ENCODE data around the gene TOX2.

The TOX2 gene

GRCh38 chr20:43955750-43956191 lies 41.1 kb downstream of the TOX2 start:
- peaks cover 3% of the 10 kb centered on the region for H3K27me3 Mint-ChIP-seq
- no peaks in the 10 kb centered on the region for H3K9me3 Mint-ChIP-seq (ENCODE audit: low read depth)

DNA sequence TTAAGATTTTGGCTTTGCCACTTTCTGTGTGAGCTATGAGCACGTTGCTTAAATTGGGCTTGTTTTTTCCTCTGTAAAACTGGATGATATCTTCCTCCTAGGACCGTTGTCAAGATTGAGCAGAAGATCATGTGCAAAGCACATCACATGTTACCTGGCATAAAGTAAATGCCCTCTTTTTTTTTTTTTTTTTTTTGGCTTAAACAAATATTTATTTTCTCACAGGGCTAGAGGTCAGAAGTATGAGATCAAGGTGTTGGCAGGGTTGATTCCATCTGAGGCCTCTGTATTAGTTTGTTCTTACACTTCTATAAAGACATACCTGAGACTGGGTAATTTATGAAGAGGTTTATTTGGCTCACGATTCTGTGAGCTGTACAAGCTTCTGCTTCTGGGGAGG lies 42.7 kb downstream of the TOX2 start:
- Mint-ChIP-seq H3K36me3 (peaks cover 9% of the 10 kb centered on the region), H3K9me3 (ENCODE audit: low read depth) (no peaks in the 10 kb centered on the region), H3K4me1 (ENCODE audit: low read depth) (peaks cover 82% of the 10 kb centered on the region), H3K27me3 (peaks cover 3% of the 10 kb centered on the region), H3K4me3 (no peak overlapping the region), H3K27ac (no peak overlapping the region)

More at GRCh38 chr20:43955750-43956191, 41.1 kb downstream of the TOX2 start:
- H3K4me1 Mint-ChIP-seq (ENCODE audit: low read depth) = peaks cover 81% of the 10 kb centered on the region
- peak overlapping the region; percentile 89 for H3K27ac Mint-ChIP-seq
- H3K36me3 Mint-ChIP-seq = peaks cover 9% of the 10 kb centered on the region
- peak overlapping the region; percentile 49 for H3K4me3 Mint-ChIP-seq

GRCh38 chr20:43958626-43959025 lies 44.0 kb downstream of the TOX2 start:
- Mint-ChIP-seq H3K27me3 (no peaks in the 10 kb centered on the region), H3K27ac (no peak overlapping the region)

GRCh38 chr20:43959079-43959919 lies 44.6 kb downstream of the TOX2 start:
- Mint-ChIP-seq H3K27me3 (peaks cover 2% of the 10 kb centered on the region), H3K4me1 (ENCODE audit: low read depth) (peaks cover 68% of the 10 kb centered on the region), H3K27ac (no peak overlapping the region), H3K4me3 (peak overlapping the region; percentile 48), H3K9me3 (ENCODE audit: low read depth) (no peaks in the 10 kb centered on the region), H3K36me3 (peaks cover 9% of the 10 kb centered on the region)

More at GRCh38 chr20:43958626-43959025, 44.0 kb downstream of the TOX2 start:
- Mint-ChIP-seq H3K36me3 (peaks cover 9% of the 10 kb centered on the region), H3K4me3 (no peak overlapping the region), H3K9me3 (ENCODE audit: low read depth) (no peaks in the 10 kb centered on the region), H3K4me1 (ENCODE audit: low read depth) (peaks cover 74% of the 10 kb centered on the region)

GRCh38 chr20:43959920-43960227 lies 45.2 kb downstream of the TOX2 start:
- Mint-ChIP-seq H3K27ac (no peak overlapping the region), H3K4me1 (ENCODE audit: low read depth) (peaks cover 62% of the 10 kb centered on the region), H3K27me3 (peaks cover 2% of the 10 kb centered on the region), H3K4me3 (peak overlapping the region; percentile 48), H3K9me3 (ENCODE audit: low read depth) (no peaks in the 10 kb centered on the region), H3K36me3 (peaks cover 9% of the 10 kb centered on the region)

- Mint-ChIP-seq H3K27me3 (peaks cover 2% of the 10 kb centered on the region), H3K4me3 (peak overlapping the region; percentile 48), H3K9me3 (ENCODE audit: low read depth) (no peaks in the 10 kb centered on the region), H3K27ac (no peak overlapping the region), H3K36me3 (peaks cover 9% of the 10 kb centered on the region), H3K4me1 (ENCODE audit: low read depth) (peaks cover 58% of the 10 kb centered on the region)
Measured at GRCh38 chr20:43960231-43960630, 45.6 kb downstream of the TOX2 start.

DNA sequence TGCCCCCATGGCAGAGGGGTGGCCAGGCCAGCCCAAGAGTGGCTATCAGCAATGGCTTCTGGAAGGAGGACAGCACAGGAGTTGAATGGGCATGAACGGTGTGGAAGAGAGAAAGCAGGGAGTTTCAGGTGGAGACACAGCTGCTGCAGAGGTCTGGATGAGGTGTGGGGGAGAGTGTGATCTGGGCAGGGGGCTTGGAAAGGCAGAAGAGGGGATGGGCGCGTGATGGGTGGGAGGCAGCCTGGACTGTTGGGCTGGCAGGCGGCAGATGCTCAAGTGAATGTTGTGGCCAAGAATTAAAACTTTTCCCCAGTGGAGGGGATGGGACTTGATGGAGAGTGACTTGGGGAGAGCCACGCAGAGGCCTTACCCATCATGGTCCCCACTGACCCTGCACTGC lies 46.5 kb downstream of the TOX2 start:
- Mint-ChIP-seq H3K9me3 (ENCODE audit: low read depth) (no peaks in the 10 kb centered on the region), H3K36me3 (peaks cover 9% of the 10 kb centered on the region), H3K4me3 (no peak overlapping the region), H3K27ac (no peak overlapping the region), H3K27me3 (peaks cover 2% of the 10 kb centered on the region), H3K4me1 (ENCODE audit: low read depth) (peaks cover 50% of the 10 kb centered on the region)

GRCh38 chr20:43961541-43962471 lies 47.2 kb downstream of the TOX2 start:
- no peaks in the 10 kb centered on the region for H3K9me3 Mint-ChIP-seq (ENCODE audit: low read depth)
- H3K27me3 Mint-ChIP-seq = peaks cover 2% of the 10 kb centered on the region
- no peak overlapping the region for H3K27ac Mint-ChIP-seq
- H3K4me3 Mint-ChIP-seq = no peak overlapping the region
- H3K4me1 Mint-ChIP-seq (ENCODE audit: low read depth) = peaks cover 45% of the 10 kb centered on the region
- peaks cover 9% of the 10 kb centered on the region for H3K36me3 Mint-ChIP-seq

DNA sequence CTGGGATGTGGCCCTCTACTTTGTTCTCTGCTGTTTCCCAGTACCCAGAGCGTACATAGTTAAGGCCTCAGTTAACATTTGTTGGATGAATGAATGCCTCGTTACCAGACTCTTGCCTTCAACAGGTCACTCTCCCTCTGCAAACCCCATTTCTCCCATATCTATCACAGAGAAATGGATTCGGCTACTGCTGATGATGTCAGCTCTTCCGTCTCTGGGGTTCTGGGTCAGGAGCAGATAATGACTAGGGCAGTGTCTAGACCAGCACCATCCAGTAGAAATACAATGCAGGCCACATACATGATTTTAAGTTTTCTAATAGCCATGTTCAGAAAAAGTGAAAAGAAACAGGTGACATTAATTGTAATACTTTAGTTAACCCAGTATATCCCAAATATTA lies 47.9 kb downstream of the TOX2 start:
- no peak overlapping the region for H3K27ac Mint-ChIP-seq
- H3K4me3 Mint-ChIP-seq = no peak overlapping the region
- peaks cover 6% of the 10 kb centered on the region for H3K36me3 Mint-ChIP-seq
- H3K27me3 Mint-ChIP-seq = peaks cover 2% of the 10 kb centered on the region
- peaks cover 41% of the 10 kb centered on the region for H3K4me1 Mint-ChIP-seq (ENCODE audit: low read depth)
- no peaks in the 10 kb centered on the region for H3K9me3 Mint-ChIP-seq (ENCODE audit: low read depth)

DNA sequence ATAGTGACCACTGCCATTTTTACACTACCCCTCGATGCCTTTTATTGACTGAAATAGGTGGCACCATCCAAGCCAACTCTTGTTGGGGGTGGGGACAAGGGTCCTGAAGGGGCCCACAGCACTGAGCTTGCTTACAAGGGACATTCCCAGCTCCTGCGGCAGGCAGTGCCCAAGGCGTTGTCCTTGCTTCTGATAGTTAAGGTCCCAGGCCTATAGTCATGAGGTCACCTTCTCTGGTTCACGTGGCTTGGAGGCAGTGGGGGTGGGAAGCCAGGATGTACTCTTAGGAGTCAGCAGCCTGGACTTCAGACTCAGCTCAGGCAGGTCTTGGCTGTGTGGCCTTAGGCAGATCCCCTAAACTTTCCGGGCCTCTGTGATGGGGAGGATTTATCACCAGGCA lies 48.6 kb downstream of the TOX2 start:
- Mint-ChIP-seq H3K27me3 (peaks cover 2% of the 10 kb centered on the region), H3K27ac (no peak overlapping the region), H3K4me3 (no peak overlapping the region), H3K4me1 (ENCODE audit: low read depth) (peaks cover 38% of the 10 kb centered on the region), H3K36me3 (peaks cover 1% of the 10 kb centered on the region), H3K9me3 (ENCODE audit: low read depth) (no peaks in the 10 kb centered on the region)

DNA sequence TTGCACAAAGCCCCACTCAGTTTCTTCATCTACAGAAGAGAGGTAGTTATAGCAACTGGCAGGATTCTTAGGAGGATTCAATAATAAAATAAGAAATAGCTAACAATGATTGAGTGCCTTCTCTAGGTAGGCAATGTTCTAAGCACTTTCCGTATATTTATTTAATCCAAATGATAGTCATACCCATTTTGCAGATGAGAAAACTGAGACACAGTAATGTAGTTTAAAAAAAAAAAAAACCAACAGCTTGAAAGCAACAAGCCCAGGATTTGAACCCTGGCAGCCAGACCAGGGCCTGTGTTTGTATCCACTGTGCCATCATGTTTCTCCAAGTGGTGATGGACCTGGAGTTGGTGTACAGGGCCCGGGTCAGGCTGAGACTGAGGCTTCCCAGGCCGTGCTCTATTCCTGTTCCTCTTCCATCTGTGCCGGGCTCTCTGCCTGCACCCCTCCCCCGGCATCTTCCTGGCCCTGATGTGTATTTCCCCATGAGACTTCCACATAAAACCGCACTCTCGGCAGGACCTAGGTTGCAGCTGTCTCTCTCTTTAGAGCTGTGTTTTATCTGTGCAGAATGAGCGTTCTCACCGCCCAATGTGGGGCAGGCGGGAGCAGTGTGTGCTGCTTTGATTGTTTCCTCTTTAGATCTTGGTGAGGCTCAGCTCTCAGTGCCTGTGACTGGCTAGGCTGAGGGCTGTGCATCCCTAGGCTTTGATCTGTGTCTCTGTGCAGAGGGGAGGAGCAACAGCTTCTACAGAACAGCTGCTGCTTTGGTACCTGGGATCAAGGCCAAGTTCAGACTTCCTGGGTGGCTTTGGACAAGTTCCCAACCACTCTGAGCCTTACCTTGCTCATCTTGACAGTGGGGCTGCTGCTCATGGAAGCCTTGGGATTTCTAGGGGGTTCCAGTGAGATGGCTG lies 49.5 kb downstream of the TOX2 start:
- Mint-ChIP-seq H3K27me3 (peaks cover 2% of the 10 kb centered on the region), H3K9me3 (ENCODE audit: low read depth) (no peaks in the 10 kb centered on the region), H3K4me3 (peak overlapping the region; percentile 21), H3K4me1 (ENCODE audit: low read depth) (peaks cover 34% of the 10 kb centered on the region), H3K27ac (no peak overlapping the region), H3K36me3 (no peaks in the 10 kb centered on the region)

DNA sequence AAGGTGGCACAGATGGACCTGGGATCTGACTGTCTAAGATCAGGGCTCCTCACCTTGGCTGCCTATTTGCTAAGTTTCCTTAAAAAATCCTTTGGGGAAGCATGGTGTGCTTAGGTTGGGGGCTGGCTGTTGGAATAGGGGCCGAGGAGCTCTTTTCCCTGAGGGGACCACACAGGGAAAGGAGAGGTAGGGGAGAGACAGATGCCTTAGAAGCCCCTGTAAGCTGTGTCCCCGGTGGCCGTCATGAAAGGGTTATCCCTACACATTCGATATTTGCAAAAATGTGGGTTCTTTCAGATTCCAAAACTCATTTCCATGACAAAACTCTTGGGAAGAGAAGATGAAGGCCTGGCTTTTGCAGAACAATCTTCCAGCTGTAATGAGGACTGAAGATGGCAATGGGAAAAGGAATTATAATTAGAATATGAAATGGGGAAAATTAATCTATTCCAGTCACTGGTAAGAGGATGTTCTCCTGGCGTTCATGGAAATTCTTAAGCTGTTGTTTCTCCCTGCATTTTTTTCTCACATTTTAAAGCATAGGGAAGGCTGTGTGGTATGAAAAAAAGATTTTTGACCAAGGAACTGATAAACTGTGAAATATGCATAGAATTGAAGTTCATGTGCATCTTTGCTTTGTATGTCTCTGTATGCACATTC lies 53.8 kb downstream of the TOX2 start:
- Mint-ChIP-seq H3K27me3 (peaks cover 2% of the 10 kb centered on the region), H3K4me1 (ENCODE audit: low read depth) (peaks cover 9% of the 10 kb centered on the region), H3K4me3 (no peak overlapping the region), H3K27ac (no peak overlapping the region), H3K9me3 (ENCODE audit: low read depth) (no peaks in the 10 kb centered on the region), H3K36me3 (no peaks in the 10 kb centered on the region)

DNA sequence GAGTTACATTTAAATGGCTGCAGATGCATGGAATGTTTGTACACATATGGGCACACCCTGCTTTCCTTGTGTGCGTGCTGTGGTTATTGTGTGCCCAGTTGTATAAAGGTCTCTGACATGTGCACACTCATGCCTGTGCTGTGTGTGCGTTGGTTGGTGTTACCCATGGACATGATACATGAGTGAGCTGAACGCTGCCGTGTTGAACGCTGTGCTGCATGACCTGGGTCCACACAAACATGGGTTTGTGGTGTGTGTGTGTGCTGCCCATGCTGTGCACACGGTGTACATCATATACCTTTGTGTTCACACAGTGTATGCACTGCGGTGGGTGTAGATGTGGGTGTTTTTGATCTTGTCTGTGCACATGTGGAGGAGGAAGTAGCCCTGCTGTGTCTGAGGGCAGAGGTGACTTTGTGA lies 54.4 kb downstream of the TOX2 start:
- Mint-ChIP-seq H3K9me3 (ENCODE audit: low read depth) (no peaks in the 10 kb centered on the region), H3K4me1 (ENCODE audit: low read depth) (peaks cover 9% of the 10 kb centered on the region), H3K4me3 (no peak overlapping the region), H3K36me3 (no peaks in the 10 kb centered on the region), H3K27me3 (peaks cover 2% of the 10 kb centered on the region), H3K27ac (no peak overlapping the region)
